Ovary (tissue), 9 donors: Measurements from ENCODE around the gene INO80C. TPM values are rescaled to one million over a fixed set of nuclear protein-coding genes. Genes with fewer than 3 reads are reported as not detected.
"Not testable (repeated sequence)": the region's sequence is repeated elsewhere in the genome, so short reads cannot be mapped to it uniquely, and the experiment has no call there.

Experiments used
- DNase-seq, 5 donors: peaks; one replicate each; pipeline ENCODE4 v3.0.0-alpha.2; 2019 to 2020
- H3K27ac ChIP-seq, 2 donors: fragments of 200-600 bp; one replicate each; pipeline versions ENCODE4 v1.5.1 to v1.8.0; 2019 to 2022
- H3K27me3 ChIP-seq: fragments of 200-600 bp; one replicate; pipeline ENCODE4 v1.8.0; 2022
- H3K36me3 ChIP-seq: fragments of 200-600 bp; sonication (generic); one replicate; pipeline ENCODE4 v1.5.1; 2019
- H3K4me1 ChIP-seq: one replicate; pipeline ENCODE4 v1.8.1; 2013; ENCODE audit warnings: mild to moderate bottlenecking, moderate library complexity; ENCODE audit not compliant: insufficient read depth
- H3K4me3 ChIP-seq: fragments of 200-600 bp; sonication (generic); one replicate; pipeline ENCODE4 v1.5.1; 2017
- H3K9me3 ChIP-seq, 2 donors: fragments of 200-600 bp in 1 of 2; sonication (generic) in 1 of 2; one replicate each; pipeline versions ENCODE4 v1.5.1 to v1.8.1; 2013 to 2019; ENCODE audit warnings: mild to moderate bottlenecking in 1 of 2, moderate library complexity in 1 of 2
- EP300 ChIP-seq: sonication (generic); formaldehyde crosslinking; IDR thresholded peaks from one replicate; pipeline ENCODE4 v1.6.1; 2017; ENCODE audit warnings: antibody characterized with exemption
- POLR2A ChIP-seq: fragments of 450-650 bp; IDR thresholded peaks from one replicate; pipeline ENCODE4 v1.6.1; 2017; ENCODE audit warnings: antibody characterized with exemption, mild to moderate bottlenecking, moderate library complexity
- WGBS, 3 donors: extraction: QIAGEN DNeasy Blood & Tissue Kit in 1 of 3; methylation state at CpG; one replicate each; pipeline versions ENCODE4 v1.1.5 to v1.1.7; 2013 to 2017; 5-methylcytosine and 5-hydroxymethylcytosine counted together
- intact Hi-C, 4 donors: fragments of 100-400 bp; cut with DNase I; formaldehyde crosslinking; loops; one replicate each; pipeline versions ENCODE4 v1.11.0 to v1.15.1; 2022 to 2023
- polyA plus RNA-seq, 2 donors: library from polyadenylated mRNA; stranded (reverse); fragments of 200-250 nt in 1 of 2; fragments of 350-450 nt in 1 of 2; fragmentation: Illumina TruSeq in 1 of 2; extraction: RNeasy Lipid Tissue Mini Kit (QIAGEN cat#74804) in 1 of 2; gene quantifications; one replicate each; pipeline ENCODE4 v1.2.3, GENCODE V29; 2013 to 2014
- total RNA-seq, 7 donors: library from RNA; depleted of rRNA in 2 of 7; stranded (reverse); fragments of >200 nt in 2 of 7; fragmentation: NEBNext Ultra II Directional in 3 of 7; extraction: Animal tissue kit (Norgen Biotek cat#: 25700) in 3 of 7; gene quantifications; one replicate each; pipeline versions ENCODE4 v1.1.0 to v1.2.4, GENCODE V29; 2016 to 2023
- TF ChIP-seq, protein P1 (sequence below), 3 donors: fragments of 450-650 bp in 2 of 3; fragments of 200-600 bp in 1 of 3; IDR thresholded peaks; one replicate each; pipeline versions ENCODE4 v1.5.1 to v1.8.0; 2016 to 2022; ENCODE audit warnings: antibody characterized with exemption in 3 of 3, mild to moderate bottlenecking in 1 of 3
- donor health status: DM: no; HTN: no; CAD: no; lungs with moderate emphysema.
- donor health status: DM: no; HTN: no; CAD: no.
- donor health status: Bipolar disorder and iron deficiency.
- donor health status: DM: yes; HTN: yes; CAD: no.
- donor health status: DM: no; HTN: no; CAD: no.
- donor health status: DM: yes; HTN: yes; CAD: no.

The INO80C gene
- total and polyA plus RNA-seq, 9 donors, result 1.8 to 13.9 (median 8.8) TPM

- 64 to 67% (median 65%) methylated on average over 3 of the region's 3 CpGs for WGBS, 3 donors
- Histone ChIP-seq H3K27me3 (no peaks in the 10 kb centered on the region), H3K9me3 (no peaks in the 10 kb centered on the region), H3K4me1 (no peaks in the 10 kb centered on the region), H3K27ac (no peak overlapping the region), H3K36me3 (no peaks in the 10 kb centered on the region), H3K4me3 (no peak overlapping the region)
- intact Hi-C loops, result no loop called here
- TF ChIP-seq POLR2A (no peak), EP300 (no peak)
- TF ChIP-seq, protein P1, sequence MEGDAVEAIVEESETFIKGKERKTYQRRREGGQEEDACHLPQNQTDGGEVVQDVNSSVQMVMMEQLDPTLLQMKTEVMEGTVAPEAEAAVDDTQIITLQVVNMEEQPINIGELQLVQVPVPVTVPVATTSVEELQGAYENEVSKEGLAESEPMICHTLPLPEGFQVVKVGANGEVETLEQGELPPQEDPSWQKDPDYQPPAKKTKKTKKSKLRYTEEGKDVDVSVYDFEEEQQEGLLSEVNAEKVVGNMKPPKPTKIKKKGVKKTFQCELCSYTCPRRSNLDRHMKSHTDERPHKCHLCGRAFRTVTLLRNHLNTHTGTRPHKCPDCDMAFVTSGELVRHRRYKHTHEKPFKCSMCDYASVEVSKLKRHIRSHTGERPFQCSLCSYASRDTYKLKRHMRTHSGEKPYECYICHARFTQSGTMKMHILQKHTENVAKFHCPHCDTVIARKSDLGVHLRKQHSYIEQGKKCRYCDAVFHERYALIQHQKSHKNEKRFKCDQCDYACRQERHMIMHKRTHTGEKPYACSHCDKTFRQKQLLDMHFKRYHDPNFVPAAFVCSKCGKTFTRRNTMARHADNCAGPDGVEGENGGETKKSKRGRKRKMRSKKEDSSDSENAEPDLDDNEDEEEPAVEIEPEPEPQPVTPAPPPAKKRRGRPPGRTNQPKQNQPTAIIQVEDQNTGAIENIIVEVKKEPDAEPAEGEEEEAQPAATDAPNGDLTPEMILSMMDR (IDR thresholded peaks at IDR 0.05), result no peak
- no peak for DNase-seq
These were observed 40.5 kb downstream of the INO80C start for GRCh38 chr18:35457140-35457704.

GRCh38 chr18:35455926-35456763 is 41.6 kb downstream of the INO80C start:
- intact Hi-C loops, result no loop called here
- WGBS, 3 donors, result 70 to 85% (median 79%) methylated on average over 10 of the region's 10 CpGs
- H3K4me3 ChIP-seq, result no peak overlapping the region
- H3K27ac ChIP-seq, result no peak overlapping the region
- H3K9me3 ChIP-seq, result no peaks in the 10 kb centered on the region
- H3K36me3 ChIP-seq, result no peaks in the 10 kb centered on the region
- H3K27me3 ChIP-seq, result no peaks in the 10 kb centered on the region
- H3K4me1 ChIP-seq, result no peaks in the 10 kb centered on the region
- TF ChIP-seq POLR2A, result no peak
- TF ChIP-seq, protein P1 (IDR thresholded peaks at IDR 0.05), result no peak
- no peak for TF ChIP-seq EP300
- no peak for DNase-seq

DNA sequence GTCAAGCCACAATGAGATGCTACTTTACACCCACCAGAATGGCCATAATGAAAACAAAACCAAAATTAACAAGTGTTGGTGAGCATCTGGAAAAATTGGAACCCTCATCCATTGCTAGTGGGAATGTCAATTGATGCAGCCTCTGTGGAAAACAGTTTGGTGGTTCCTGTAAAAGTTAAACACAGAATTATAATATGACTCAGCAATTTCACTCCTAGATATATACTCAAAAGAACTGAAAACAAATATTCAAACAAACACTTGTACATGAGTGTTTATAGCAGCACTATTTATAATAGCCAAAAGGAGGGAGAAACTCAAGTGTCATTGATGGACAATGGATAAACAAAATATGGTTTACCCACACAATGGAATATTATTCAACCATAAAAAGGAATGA is 43.0 kb downstream of the INO80C start:
- TF ChIP-seq, protein P1 (IDR thresholded peaks at IDR 0.05), result no peak
- no peak for TF ChIP-seq EP300
- no peak for TF ChIP-seq POLR2A
- no peak overlapping the region for H3K27ac ChIP-seq
- no peak overlapping the region for H3K4me3 ChIP-seq
- intact Hi-C loops, result no loop called here
- no peak for DNase-seq
- H3K27me3 ChIP-seq, result no peaks in the 10 kb centered on the region
- no peaks in the 10 kb centered on the region for H3K9me3 ChIP-seq
- no peaks in the 10 kb centered on the region for H3K4me1 ChIP-seq
- no peaks in the 10 kb centered on the region for H3K36me3 ChIP-seq

DNA sequence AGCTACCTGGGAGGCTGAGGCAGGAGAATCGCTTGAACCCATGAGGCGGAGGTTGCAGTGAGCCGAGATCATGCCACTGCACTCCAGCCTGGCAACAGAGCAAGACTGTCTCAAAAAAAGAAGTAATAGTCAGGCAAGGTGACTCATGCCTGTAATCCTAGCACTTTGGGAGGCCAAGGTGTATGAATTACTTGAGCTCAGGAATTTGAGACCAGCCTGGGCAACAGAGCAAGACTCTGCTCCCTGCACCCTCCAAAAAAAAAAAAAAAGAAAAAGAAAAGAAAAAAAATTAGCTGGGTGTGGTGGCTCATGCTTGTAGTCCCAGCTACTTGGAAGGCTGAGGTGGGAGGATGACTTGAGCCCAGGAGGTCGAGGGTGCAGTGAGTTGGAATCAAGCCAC is 44.7 kb downstream of the INO80C start:
- H3K9me3 ChIP-seq, DNase-seq, H3K4me1 ChIP-seq, intact Hi-C loops, H3K4me3 ChIP-seq, H3K27me3 ChIP-seq, H3K27ac ChIP-seq, H3K36me3 ChIP-seq: not testable (repeated sequence)
- WGBS, 3 donors, result 76 to 80% (median 77%) methylated on average over 4 of the region's 4 CpGs

DNA sequence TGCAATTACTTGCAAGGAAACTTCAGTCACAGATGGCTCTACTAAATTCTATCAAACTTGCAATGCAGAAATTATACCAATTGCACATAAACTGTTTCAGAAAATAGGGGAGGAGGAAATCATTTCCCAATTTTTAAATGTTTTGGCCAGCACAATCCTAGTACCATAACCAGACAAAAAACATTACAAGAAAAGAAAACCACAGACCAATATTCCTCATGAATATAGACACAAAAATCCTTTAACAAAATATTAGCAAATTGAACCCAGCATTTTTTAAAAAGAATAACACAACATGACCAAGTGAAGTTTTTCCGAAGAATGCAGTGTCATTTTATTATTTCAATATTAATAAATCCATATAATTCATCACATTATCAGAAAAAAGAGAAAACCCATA is 45.8 kb downstream of the INO80C start:
- H3K27ac ChIP-seq, result no peak overlapping the region
- DNase-seq, result no peak
- H3K4me3 ChIP-seq, result no peak overlapping the region
- 95 to 97% (median 97%) methylated on average over 1 of the region's 1 CpG for WGBS, 3 donors
- H3K27me3 ChIP-seq, result no peaks in the 10 kb centered on the region
- TF ChIP-seq EP300 (no peak), POLR2A (no peak)
- TF ChIP-seq, protein P1 (IDR thresholded peaks at IDR 0.05), result no peak
- H3K9me3 ChIP-seq, result no peaks in the 10 kb centered on the region
- no peaks in the 10 kb centered on the region for H3K4me1 ChIP-seq
- no peaks in the 10 kb centered on the region for H3K36me3 ChIP-seq
- intact Hi-C loops, result no loop called here
